GM21526 (cell line): ENCODE data around the gene HOXB7.

Experiments used
- ATAC-seq: cut with Tn5 transposase; IDR thresholded peaks from one replicate; pipeline ENCODE4 v1.9.1; 2021; ENCODE audit warnings: moderate library complexity; ENCODE audit not compliant: unreplicated experiment, low FRiP score

The HOXB7 gene

DNA sequence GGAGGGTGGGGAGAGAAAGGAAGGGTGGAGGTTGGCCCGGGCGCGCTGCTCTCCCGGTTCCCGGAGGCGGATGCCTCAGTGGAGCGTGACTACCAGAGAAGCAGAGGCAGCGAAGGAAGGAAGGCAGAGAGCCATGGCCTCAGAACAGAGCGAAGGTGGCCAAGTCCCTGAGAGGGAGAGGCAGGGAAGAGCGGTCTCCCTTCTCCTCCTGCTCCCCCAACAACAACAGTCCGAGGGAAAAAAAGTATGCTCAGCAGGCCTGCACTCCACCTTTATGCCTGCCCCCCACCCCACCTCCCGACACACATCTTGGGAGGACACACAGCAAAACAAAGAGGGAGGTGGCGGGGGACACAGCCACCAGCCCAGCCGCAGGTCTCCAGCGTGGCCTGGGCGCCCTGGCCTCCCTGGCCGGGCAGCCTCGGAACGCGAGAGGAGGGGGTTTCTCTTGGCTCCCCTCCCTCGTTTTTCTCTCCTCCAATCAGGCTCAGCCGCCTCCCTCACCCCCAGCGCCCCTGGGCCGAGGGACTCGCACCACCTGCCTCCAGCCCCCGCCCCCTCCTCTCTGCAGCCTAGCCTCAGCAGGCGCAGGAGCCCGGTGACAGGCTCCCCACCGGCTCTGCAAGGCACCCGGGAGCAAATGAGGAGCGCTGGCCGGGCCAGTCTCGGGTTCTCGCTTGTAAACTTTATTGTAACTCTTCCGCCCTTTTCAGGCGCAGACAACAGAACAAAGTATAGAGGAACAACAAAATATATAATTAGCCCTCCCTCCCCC lies 1.1 kb upstream of the HOXB7 start:
- ATAC-seq = no peak

DNA sequence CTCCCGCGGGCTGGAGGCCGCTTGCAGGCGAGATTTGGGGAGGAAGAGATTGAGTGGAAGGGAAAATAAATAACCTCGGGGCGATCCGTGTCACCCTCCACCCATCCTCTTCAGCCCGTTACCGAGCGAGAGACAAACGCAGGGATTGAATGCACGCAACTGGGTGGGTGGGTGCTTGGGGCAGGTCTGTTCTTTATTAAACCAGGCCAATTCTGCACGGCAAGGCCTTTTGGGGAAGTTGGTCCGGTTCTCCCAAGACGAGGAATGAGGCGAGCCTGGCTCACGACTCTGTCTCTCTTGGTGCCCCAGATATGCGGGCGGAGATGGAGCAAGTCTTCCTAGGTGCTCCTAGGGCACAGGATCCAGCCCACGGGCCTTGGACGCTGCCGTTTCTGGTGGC lies 396 bp upstream of the HOXB7 start:
- no peak for ATAC-seq

DNA sequence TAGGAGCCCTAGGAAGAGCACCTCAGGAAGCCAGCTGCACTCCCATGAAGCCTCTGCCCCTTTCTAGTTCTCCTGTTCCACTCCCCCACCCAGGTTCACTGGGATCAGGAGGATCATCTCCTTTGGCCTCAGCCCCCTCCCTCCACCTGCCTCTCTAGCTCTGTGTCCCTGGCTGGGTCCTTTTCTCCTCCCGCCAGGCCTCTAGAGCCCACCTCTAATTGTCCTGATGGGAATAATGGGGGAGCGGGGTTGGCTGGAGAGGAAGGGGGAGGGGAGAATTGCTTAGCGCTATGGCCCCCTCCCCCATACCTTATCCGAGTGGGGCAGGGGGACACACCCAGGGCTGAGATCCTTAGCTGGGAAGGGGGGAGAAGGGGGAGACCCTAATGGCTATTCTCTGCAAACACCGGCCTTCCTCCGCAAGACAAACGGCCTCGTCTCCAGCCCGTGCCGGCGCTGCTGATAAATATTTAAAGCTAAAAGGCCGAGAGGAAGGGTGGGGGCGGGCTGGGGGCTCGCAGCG lies 997 bp downstream of the HOXB7 start:
- no peak for ATAC-seq

DNA sequence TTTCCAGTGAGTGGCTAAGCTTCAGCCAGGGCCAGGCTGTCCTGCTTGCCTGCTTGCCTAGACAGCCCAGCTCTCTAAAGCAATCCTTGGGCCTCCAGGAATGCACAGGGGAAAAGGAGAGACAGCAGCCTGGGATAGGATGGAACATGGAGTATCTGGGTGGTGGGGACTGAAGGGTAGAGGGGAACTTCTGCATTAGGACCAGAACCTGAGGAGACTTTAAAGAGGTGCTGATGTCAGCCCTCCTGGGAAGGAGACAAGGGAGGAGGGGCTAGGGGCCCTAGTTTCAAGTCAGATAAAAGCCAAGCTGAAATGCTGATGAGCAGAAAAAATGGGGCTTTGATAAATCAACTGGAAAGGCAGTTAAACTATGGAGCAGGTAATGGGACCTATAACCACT lies 1.8 kb downstream of the HOXB7 start:
- no peak for ATAC-seq

DNA sequence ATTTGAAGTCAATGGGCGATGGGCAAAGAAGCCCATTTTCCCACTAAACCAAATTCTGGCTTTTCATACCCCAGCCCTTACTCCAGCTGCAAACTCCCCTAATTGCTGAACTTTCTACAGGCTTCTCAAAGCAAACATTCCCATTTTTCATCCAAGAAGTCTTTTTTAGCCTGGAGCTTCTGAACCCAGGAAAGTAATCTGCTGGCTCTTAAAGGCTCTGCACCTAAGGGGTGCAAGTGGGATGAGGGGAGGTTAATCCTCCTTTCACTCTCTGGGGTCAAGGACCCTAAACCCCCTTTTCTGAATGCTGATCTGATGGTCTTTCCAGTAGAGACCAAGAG lies 2.4 kb downstream of the HOXB7 start:
- ATAC-seq = no peak

DNA sequence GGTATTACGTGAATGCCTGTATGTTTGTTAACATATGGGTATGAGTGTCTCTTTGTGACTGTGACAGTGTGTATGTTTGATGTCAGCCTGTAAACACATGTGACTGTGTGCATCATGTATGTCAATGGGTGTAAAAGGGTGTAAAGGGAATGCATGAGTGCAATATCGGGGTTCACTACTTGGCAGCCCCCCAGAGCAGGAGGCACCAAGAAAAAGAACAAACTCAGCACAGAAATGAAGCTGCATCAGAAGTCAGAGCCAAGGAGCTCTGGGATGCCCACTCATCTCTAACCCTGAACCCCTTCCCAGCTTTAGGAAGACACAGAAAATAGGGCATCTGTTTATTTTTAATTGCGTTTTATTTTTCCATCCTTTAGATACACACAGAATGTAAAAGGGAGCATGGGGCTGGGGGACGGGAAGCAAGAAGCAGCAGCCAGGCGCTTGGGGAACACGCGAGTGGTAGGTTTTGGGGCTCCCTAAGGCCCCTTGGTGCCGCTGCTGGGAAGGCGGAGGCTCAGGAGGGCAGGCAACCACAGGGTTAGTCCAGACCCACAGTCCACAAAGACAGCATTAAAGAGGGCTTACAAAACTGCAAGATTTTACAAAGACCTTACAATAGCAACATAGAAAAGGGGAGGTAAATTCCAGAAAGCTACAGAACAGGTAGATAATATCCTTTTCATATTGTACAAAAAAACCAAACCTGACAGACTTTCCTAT lies 3.8 kb downstream of the HOXB7 start:
- no peak for ATAC-seq

DNA sequence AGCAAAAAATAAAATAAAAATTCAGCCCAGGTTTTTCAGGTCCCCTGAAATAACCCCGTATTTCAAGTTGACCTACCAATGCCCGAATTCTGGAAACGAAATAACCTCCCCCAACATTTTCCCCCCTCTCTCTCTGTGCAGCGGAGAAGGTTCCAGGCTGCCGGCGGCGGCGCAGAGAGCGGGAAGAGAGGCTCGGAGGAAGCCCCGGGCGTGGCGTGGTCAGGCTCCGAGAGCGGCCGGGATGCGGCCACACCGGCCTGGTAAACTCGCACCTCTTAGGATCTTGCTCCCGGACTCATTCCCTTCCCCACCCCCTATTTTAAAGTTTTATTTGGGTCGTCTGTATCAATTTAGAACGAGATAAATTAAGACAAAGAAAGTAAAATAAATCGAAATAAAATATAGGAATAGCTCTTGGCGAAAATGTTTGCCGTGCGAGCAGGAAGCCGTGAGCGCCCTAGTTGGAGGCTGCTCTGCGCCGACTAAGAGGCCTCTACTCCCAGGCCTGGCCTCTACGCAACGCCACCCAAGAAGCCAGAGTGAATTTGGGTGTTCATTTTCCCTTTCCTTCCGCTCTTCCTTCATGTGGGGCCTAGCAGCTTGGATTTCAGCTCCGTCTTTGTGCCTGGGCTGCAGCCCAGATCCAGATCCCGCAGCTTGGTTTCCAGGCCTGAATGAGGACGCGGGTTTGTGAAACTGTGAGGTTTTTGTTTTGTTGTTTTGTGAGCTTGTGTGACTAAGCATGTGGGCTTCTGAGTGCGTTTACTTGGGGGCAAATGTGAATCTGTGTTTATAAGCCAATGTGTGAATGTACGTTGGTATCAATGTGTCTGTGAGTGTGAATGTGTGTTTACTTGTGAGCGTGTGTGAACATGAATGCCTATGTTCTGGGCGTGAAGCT lies 4.6 kb downstream of the HOXB7 start:
- ATAC-seq = no peak

DNA sequence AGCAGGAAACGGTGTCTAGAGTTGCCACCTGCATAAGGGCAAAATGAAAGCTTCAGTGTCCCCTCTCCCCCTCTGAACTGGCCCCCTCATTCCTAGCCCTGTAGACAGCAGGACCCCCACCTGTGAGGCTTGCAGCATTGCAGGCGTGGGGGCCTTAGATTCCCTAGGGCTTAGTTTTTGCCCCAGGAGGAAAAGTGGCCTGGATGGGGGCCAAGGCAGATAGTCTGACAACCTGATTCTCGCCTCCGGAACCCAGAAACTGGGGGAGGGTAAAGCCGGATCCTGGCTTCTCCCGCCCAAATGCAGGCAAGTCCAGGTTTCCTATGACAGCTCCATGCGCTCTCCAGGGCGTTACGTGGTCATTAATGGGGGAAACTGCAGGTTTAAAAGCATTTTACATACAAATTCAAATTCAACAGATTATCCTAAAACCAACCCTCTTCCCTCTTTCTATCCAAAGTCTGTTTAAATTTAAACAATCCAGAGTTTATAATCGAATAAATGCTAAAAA lies 5.4 kb downstream of the HOXB7 start:
- ATAC-seq = no peak

DNA sequence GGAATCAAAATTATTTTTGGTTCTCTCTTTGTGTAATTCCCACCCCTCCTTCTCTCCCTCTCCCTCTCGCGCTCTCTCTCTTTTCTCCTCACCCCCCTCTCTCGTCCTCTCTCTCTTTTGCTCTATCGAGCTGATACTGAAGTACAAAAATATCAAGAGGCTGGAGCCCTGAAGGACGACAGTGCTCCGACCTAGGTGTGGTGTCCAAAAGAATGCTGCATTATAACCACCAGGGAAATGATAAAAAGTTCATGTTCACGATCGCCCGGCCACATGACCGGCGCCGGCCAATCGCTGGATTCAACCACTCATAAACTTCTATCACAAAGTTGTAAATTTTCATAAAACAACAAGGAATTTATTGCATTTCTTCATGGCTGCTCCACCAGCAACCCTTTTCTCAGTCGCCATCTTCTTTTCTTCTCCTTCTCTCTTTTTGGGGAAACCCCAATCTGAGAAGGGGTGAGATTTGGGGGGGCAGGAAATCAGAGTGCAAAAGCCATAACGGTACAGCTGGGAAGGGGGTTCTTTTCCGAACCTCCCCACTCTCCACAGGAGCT lies 6.0 kb downstream of the HOXB7 start, which contains the start of gene HOXB6:
HOXB6 (minus strand) TSS at position 217 of the 560 bp plus-strand sequence. CDS start 6,836 bp downstream, outside the sequence.
- no peak for ATAC-seq

DNA sequence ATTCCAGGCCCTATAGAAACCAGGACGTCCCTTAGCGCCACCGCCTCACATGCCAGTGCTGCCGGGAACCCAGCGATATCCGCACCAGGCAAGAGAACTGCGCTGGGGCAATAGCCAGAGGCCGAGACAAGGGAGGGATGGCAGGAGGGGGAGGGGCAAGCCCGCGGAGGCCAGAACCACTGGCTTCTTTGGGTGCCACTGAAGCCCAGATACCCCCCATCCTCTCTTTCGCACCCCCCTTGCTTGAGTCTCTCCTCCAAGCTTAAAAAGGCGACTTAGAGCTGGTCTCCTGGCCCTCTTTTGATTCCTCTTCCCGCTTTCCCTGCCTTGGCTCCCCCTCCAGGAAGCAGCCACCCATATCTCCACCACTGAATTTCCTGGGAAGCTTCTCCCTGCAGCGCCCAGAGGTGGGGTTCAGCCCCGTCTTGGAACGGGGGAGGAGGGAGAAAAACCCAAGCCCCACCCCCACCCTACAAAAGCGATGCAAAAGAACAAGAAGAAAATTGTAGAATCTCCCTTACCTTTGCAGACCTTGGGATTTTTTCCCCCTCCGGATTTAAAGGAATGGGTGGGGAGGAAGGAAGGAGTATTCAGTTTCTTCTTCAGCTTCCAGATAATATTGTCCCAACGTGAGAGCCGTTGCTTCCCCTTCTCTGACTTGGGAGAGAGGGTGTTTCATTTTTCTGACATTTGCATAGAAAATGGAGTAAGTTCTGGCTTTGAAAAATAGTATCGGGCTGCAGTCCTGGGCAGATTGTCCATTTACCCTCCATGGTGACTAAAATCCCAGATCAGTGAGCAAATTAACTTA lies 6.7 kb downstream of the HOXB7 start:
- ATAC-seq = no peak

DNA sequence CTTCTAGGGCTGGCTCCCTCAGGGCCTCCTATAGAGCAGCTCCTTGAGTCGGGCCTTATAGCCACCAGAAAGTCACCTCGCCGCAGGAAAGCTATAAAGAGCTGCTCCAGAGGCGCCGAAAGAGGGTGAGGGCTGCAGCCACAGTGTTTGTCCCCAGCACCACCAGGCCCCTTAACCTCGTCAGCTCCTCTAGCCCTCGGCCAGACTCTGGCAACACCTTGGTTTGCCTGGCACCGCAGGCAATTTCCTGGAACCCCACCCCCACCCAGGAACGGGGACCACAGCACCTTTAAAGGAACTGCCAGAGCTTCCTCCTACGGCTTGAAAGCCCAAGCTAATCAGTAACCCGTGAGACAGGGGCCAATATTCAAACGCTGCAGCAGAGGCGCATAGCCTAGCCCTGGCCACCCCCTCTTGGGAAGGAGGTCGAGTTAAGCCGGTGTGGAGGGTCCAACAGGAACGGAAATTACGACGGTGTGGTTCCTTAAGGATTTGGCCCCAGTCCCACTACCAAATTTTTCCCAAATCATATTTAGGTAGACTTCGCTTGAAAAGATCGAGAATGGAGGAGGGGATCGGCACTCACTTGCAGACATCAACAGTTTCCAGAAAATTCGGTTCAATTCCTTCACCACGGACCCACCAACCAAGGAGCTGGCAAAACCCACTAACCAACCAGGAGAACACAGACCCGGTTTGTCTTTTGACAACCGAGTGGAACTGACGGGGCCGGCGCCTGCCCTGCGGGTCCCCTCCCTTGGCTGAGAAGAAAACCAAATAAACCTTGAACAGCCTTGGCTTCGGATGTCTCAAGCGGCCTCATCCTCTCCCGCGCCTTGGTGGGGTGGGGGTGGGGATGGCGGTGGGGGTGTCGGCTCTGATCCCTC lies 9.0 kb downstream of the HOXB7 start:
- no peak for ATAC-seq

DNA sequence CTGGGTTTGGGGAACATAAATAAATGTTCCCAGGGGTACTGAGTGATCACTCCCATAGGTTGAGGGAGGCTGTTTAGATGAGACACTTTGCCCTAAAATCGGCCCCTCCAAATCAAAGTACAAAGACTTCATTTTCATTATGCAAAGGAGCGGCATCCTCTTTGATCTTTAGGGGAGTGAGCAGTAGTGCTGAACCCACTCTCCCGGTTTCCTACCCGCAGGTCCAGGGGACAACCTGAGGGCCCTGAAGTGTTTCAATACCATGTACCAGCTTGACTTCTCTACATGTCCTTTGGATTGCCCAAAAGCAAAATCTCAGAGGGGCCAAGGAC lies 9.6 kb downstream of the HOXB7 start:
- ATAC-seq = no peak

DNA sequence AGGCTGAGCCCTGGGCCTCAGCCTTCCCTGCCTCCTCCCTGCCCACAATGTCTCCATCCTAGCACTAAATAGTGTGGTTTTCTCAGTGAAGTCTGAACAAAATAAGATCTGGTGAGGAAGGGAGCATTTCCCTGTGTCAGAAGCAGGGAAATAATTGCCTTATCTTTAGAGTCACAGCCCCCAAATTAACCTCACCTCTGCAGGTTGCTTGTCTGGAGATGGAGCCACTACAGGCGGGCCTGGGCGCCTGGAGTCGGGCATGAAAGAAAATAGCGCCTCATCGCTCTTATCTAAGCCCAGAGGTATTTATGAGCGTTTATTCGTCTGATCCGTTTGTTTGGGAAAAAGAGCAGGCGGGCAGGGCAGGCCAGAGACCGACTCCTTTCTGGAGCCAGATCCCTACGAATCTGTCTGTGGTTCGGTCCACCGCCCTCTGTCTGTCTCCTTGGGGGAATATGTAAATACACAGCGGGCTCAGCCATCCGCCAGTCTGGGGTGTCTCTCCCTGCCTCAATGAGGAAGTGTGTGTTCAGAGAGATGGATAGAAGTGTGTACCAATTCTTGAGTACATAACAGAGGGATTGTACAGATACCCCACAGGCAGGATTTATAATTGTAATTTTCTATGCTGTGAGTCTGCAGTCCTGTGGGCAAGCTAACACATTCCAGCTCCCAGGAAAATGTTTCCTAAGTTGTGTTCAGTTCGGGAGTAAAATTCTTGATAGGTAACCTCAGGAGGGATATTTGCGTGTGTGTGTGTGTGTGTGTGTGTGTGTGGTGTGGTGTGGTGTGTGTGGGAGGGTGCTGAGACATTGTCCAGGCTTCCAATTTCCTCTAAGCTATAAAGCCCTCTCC lies 10.3 kb downstream of the HOXB7 start:
- ATAC-seq = no peak

DNA sequence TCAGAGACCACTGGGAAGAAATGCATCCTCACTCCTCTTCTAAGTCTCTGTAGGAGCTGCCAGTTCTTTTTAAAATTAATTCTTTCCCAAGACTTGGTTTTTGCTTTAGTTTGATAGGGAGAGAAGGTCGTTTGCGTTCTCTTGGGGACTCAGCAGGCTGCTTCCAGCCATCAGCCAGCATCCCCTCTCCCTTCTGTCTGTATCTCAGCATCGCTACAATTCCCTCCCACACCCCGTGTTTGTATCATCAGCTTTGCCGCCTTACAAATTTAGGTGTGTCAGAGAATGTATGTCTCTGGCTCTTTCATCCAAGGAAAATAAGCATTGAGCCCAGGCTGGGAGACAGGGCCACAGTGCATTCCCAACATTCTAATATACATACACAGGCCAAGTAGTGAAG lies 11.5 kb downstream of the HOXB7 start:
- no peak for ATAC-seq

DNA sequence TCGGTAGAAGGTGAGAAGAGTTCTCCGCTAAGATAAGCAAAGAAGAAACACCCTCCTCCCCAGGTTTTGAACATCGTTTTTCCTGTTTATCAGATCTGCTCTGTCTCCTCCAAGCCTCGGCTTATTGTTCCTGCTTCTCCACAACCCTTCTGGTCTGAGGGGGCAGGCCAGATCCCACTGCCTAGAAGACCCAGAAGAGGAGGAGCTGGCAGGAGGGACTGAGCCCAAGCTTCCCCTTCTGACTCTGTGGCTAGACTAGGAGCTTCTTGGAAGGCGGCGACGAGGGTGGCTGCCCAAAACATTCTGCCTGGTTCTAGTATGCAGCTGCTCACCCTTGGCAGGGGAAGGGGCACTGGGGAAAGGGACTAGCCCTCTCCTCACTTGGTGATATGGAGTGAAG lies 12.1 kb downstream of the HOXB7 start:
- no peak for ATAC-seq

DNA sequence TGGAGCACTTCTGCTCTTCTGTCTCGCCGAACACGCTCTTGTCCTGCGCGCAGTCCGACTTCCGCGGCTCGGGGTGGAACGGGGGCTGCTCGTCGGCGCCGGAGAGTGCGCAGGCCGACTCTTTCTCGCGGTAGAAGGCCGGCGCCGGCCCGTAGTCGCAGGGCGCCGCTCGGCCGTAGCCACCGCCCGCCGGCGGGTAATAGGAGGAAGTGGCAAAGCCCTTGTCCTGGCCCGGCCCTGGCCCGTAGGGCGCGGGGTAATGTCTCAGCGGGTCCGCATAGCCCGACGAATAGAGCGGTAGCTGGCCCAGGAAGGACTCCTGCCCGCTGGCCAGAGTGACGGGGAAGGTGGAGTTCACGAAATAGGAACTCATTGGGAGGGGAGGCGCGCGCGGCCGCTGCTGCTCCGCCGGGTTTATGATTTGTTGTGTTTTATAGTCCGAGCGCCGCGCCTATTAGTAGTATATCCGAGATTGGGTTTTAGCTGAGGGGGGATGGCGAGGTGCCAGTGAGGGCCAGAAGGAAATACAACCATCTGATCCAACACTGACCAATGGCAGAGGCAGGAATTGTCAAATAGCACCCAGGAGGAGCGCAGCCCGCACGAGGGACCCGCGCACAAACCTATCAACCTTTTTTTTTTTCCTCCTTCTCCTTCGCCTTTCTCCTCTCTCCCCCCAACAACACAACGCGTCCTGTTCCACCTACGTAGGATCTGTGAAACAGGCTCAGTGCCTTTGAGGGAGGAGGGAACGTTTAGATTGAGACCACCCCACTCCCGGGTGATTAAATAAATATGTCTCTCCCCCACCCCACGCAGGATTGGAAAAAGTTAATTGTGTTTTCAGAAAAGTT lies 12.8 kb downstream of the HOXB7 start:
- no peak for ATAC-seq

DNA sequence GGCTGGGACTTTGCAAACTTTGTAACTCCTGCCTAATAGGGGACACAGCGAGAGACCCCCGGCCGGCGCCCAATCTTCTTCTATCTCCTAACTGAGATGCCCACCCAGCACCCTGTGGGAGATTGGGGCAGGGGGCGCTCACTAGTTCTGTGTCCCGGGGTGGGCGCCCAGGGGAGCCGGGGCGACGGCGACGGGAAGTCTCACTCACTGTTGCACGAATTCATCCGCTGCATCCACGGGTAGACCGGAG lies 13.4 kb downstream of the HOXB7 start:
- ATAC-seq = no peak
